Psoas muscle (tissue), 8 donors: ENCODE data around the gene MRPL24. TPM values are rescaled to one million over a fixed set of nuclear protein-coding genes. Genes with fewer than 3 reads are reported as not detected.

Source experiments
- ATAC-seq, 4 donors: fragments of 200-7000 bp; cut with Tn5 transposase; one replicate each; pipeline ENCODE4 v1.9.1; 2020; ENCODE audit warnings: moderate library complexity in 3 of 4, mild to moderate bottlenecking in 2 of 4
- DNase-seq, 2 donors: peaks; one replicate each; pipeline ENCODE4 v3.0.0-alpha.2; 2020
- H3K27ac ChIP-seq: fragments of 200-600 bp; one replicate; pipeline ENCODE4 v1.8.0; 2022
- H3K27me3 ChIP-seq, 3 donors: fragments of 200-600 bp in 1 of 3; one replicate each; pipeline versions ENCODE4 v1.6.1 to v1.8.0; 2013 to 2022; ENCODE audit warnings: low read length in 2 of 3, mild to moderate bottlenecking in 2 of 3, moderate library complexity in 1 of 3; ENCODE audit not compliant: insufficient read depth in 3 of 3
- H3K36me3 ChIP-seq, 2 donors: fragments of 200-600 bp in 1 of 2; one replicate each; pipeline versions ENCODE4 v1.6.1 to v1.8.0; 2013 to 2022; ENCODE audit warnings: low read depth in 1 of 2, mild to moderate bottlenecking in 1 of 2, moderate library complexity in 1 of 2; ENCODE audit not compliant: insufficient read depth in 1 of 2
- H3K4me1 ChIP-seq: fragments of 200-600 bp; one replicate; pipeline ENCODE4 v1.8.0; 2022
- H3K4me3 ChIP-seq: fragments of 200-600 bp; one replicate; pipeline ENCODE4 v1.8.0; 2022; ENCODE audit warnings: mild to moderate bottlenecking
- H3K9me3 ChIP-seq: fragments of 200-600 bp; one replicate; pipeline ENCODE4 v1.8.0; 2022
- CTCF ChIP-seq: fragments of 200-600 bp; IDR thresholded peaks from one replicate; pipeline ENCODE4 v1.8.0; 2022; ENCODE audit warnings: antibody characterized with exemption
- WGBS, 3 donors: extraction: QIAGEN DNeasy Blood & Tissue Kit; methylation state at CpG; one replicate each; pipeline versions ENCODE4 v1.1.6 to v1.1.7; 2013; 5-methylcytosine and 5-hydroxymethylcytosine counted together
- intact Hi-C, 2 donors: fragments of 100-400 bp; cut with DNase I; formaldehyde crosslinking; loops; one replicate each; pipeline versions ENCODE4 v1.11.0 to v1.14.2; 2022
- polyA plus RNA-seq, 3 donors: library from polyadenylated mRNA; stranded (reverse); fragments of 200-250 nt; gene quantifications; one replicate each; pipeline ENCODE4 v1.2.3, GENCODE V29; 2013
- total RNA-seq, 4 donors: library from RNA; stranded (reverse); fragmentation: NEBNext Ultra II Directional in 2 of 4; extraction: Animal tissue kit (Norgen Biotek cat#: 25700) in 2 of 4; gene quantifications; one replicate each; pipeline versions ENCODE4 v1.2.1 to v1.2.4, GENCODE V29; 2021 to 2023
- donor health status: healthy with polysubstance abuse.
- donor health status: DM: no; HTN: no; CAD: no; lungs with moderate emphysema.
- donor health status: Bipolar disorder and iron deficiency.
- donor health status: healthy.
- donor health status: DM: yes; HTN: yes; CAD: no.
- donor health status: DM: no; HTN: no; CAD: no.
- donor health status: DM: no; HTN: no; CAD: no.
- donor health status: DM: yes; HTN: yes; CAD: no.

The MRPL24 gene
- total and polyA plus RNA-seq, 7 donors: 86.1 to 174 (median 137) TPM

- DNase-seq: no peak
- Histone ChIP-seq H3K27ac (no peak overlapping the region), H3K9me3 (no peaks in the 10 kb centered on the region), H3K36me3 (no peaks in the 10 kb centered on the region), H3K4me3 (no peak overlapping the region), H3K27me3 (peaks cover 0 to 51% (median 11%) of the 10 kb centered on the region in 3 donors), H3K4me1 (no peaks in the 10 kb centered on the region)
- intact Hi-C loops: loop anchor here in 1 of 2 donors (10.0 kb wide), 1 partner anchor 187 kb away; no protein-coding TSS in a partner anchor
- TF ChIP-seq CTCF: no peak
- WGBS, 3 donors: 58 to 63% (median 60%) methylated on average over 8 of the region's 8 CpGs
- ATAC-seq: no peak
Observed at GRCh38 chr1:156697481-156697880, 43.4 kb downstream of the MRPL24 start.

- ATAC-seq (no peak), DNase-seq (no peak)
- TF ChIP-seq CTCF: no peak
- no peak overlapping the region for H3K27ac ChIP-seq
- H3K36me3 ChIP-seq: no peaks in the 10 kb centered on the region
- no peaks in the 10 kb centered on the region for H3K9me3 ChIP-seq
- no peak overlapping the region for H3K4me3 ChIP-seq
- 80 to 88% (median 85%) methylated on average over 8 of the region's 8 CpGs for whole genome bisulfite sequencing, 3 donors
- peaks cover 3% of the 10 kb centered on the region for H3K4me1 ChIP-seq
- H3K27me3 ChIP-seq: peaks cover 0 to 55% (median 14%) of the 10 kb centered on the region in 3 donors
- intact Hi-C loops: loop anchor here in 1 of 2 donors (10.0 kb wide), 1 partner anchor 188 kb away; no protein-coding TSS in a partner anchor
Observed at GRCh38 chr1:156696755-156697154, 44.1 kb downstream of the MRPL24 start.

- Histone ChIP-seq H3K9me3 (no peaks in the 10 kb centered on the region), H3K27ac (no peak overlapping the region), H3K4me3 (no peak overlapping the region), H3K4me1 (peaks cover 10% of the 10 kb centered on the region), H3K36me3 (no peaks in the 10 kb centered on the region), H3K27me3 (peaks cover 0 to 49% (median 10%) of the 10 kb centered on the region in 3 donors)
- intact Hi-C loops: loop anchor here in 1 of 2 donors (10.0 kb wide), 1 partner anchor 190 kb away; no protein-coding TSS in a partner anchor
- TF ChIP-seq CTCF: no peak
- WGBS, 3 donors: 73 to 83% (median 81%) methylated on average over 5 of the region's 5 CpGs
- no peak for ATAC-seq
- DNase-seq: no peak
Observed at GRCh38 chr1:156694690-156694962, 46.3 kb downstream of the MRPL24 start.

GRCh38 chr1:156693848-156694689, 46.8 kb downstream of the MRPL24 start:
- H3K4me3 ChIP-seq: no peak overlapping the region
- no peak overlapping the region for H3K27ac ChIP-seq
- no peak for TF ChIP-seq CTCF
- peaks cover 15% of the 10 kb centered on the region for H3K4me1 ChIP-seq
- H3K36me3 ChIP-seq: no peaks in the 10 kb centered on the region
- no peaks in the 10 kb centered on the region for H3K9me3 ChIP-seq
- WGBS, 3 donors: 73 to 76% (median 76%) methylated on average over 12 of the region's 12 CpGs
- intact Hi-C loops: loop anchor here in 1 of 2 donors (10.0 kb wide), 1 partner anchor 191 kb away; no protein-coding TSS in a partner anchor
- peaks cover 0 to 46% (median 10%) of the 10 kb centered on the region in 3 donors for H3K27me3 ChIP-seq
- no peak for DNase-seq
- no peak for ATAC-seq
